Measurements from ENCODE around the gene EMILIN2.
"Not testable (repeated sequence)": the region's sequence is repeated elsewhere in the genome, so short reads cannot be mapped to it uniquely, and the experiment has no call there.

The EMILIN2 gene

GRCh38 chr18:2857491-2858131, 10.8 kb downstream of the EMILIN2 start:
- no peak overlapping the region for H3K4me3 ChIP-seq (ENCODE audit: low read length)
- no peaks in the 10 kb centered on the region for H3K4me1 ChIP-seq (ENCODE audit: control insufficient read depth, low read depth, low read length)
- no peaks in the 10 kb centered on the region for H3K9me3 ChIP-seq (ENCODE audit: control insufficient read depth, low read depth, low read length)
- no peak overlapping the region for H3K9ac ChIP-seq (ENCODE audit: low read length)
- no peaks in the 10 kb centered on the region for H3K36me3 ChIP-seq (ENCODE audit: control insufficient read depth, low read depth, low read length)
- H3K27ac ChIP-seq (ENCODE audit: low read length), result no peak overlapping the region
- H3K27me3 ChIP-seq (ENCODE audit: control insufficient read depth, insufficient read depth, low read length), result no peaks in the 10 kb centered on the region

DNA sequence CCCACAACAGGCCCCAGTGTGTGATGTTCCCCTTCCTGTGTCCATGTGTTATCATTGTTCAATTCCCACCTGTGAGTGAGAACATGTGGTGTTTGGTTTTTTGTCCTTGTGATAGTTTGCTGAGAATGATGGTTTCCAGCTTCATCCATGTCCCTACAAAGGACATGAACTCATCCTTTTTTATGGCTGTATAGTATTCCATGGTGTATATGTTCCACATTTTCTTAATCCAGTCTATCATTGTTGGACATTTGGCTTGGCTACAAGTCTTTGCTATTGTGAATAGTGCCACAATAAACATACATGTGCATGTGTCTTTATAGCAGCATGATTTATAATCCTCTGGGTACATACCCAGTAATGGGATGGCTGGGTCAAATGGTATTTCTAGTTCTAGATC, 13.6 kb downstream of the EMILIN2 start:
- not testable (repeated sequence) for H3K4me3 ChIP-seq (ENCODE audit: low read length); H3K36me3 ChIP-seq (ENCODE audit: control insufficient read depth, low read depth, low read length); H3K27me3 ChIP-seq (ENCODE audit: control insufficient read depth, insufficient read depth, low read length); H3K27ac ChIP-seq (ENCODE audit: low read length); H3K9me3 ChIP-seq (ENCODE audit: control insufficient read depth, low read depth, low read length); H3K9ac ChIP-seq (ENCODE audit: low read length); H3K4me1 ChIP-seq (ENCODE audit: control insufficient read depth, low read depth, low read length)

DNA sequence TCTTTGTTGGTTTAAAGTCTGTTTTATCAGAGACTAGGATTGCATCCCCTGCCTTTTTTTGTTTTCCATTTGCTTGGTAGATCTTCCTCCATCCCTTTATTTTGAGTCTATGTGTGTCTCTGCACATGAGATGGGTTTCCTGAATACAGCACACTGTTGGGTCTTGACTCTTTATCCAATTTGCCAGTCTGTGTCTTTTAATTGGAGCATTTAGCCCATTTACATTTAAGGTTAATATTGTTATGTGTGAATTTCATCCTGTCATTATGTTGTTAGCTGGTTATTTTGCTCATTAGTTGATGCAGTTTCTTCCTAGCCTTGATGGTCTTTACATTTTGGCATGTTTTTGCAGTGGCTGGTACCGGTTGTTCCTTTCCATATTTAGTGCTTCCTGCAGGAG, 17.2 kb downstream of the EMILIN2 start:
- H3K4me3 ChIP-seq (ENCODE audit: low read length); H3K36me3 ChIP-seq (ENCODE audit: control insufficient read depth, low read depth, low read length); H3K4me1 ChIP-seq (ENCODE audit: control insufficient read depth, low read depth, low read length); H3K27me3 ChIP-seq (ENCODE audit: control insufficient read depth, insufficient read depth, low read length); H3K9ac ChIP-seq (ENCODE audit: low read length); H3K9me3 ChIP-seq (ENCODE audit: control insufficient read depth, low read depth, low read length); H3K27ac ChIP-seq (ENCODE audit: low read length): not testable (repeated sequence)

DNA sequence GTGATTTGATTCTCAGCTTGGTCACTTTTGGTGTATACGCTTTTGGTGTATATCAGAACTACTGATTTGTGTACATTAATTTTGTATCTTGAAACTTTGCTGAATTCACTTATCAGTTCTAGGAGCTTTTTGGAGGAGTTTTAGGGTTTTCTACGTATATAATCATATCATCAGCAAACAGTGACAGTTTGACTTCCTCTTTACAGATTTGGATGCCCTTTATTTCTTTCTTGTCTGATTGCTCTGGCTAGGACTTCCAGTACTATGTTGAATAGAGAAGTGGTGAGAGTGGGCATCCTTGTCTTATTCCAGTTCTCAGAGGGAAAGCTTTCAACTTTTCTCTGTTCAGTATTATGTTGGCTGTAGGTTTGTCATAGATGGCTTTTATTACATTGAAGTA, 19.7 kb downstream of the EMILIN2 start:
- H3K27ac ChIP-seq (ENCODE audit: low read length); H3K9ac ChIP-seq (ENCODE audit: low read length); H3K4me1 ChIP-seq (ENCODE audit: control insufficient read depth, low read depth, low read length); H3K9me3 ChIP-seq (ENCODE audit: control insufficient read depth, low read depth, low read length); H3K36me3 ChIP-seq (ENCODE audit: control insufficient read depth, low read depth, low read length); H3K4me3 ChIP-seq (ENCODE audit: low read length); H3K27me3 ChIP-seq (ENCODE audit: control insufficient read depth, insufficient read depth, low read length): not testable (repeated sequence)

GRCh38 chr18:2869207-2869606, 22.4 kb downstream of the EMILIN2 start:
- Histone ChIP-seq H3K27ac (ENCODE audit: low read length) (no peak overlapping the region), H3K36me3 (ENCODE audit: control insufficient read depth, low read depth, low read length) (no peaks in the 10 kb centered on the region), H3K4me1 (ENCODE audit: control insufficient read depth, low read depth, low read length) (no peaks in the 10 kb centered on the region), H3K4me3 (ENCODE audit: low read length) (no peak overlapping the region), H3K27me3 (ENCODE audit: control insufficient read depth, insufficient read depth, low read length) (no peaks in the 10 kb centered on the region), H3K9ac (ENCODE audit: low read length) (no peak overlapping the region), H3K9me3 (ENCODE audit: control insufficient read depth, low read depth, low read length) (no peaks in the 10 kb centered on the region)

DNA sequence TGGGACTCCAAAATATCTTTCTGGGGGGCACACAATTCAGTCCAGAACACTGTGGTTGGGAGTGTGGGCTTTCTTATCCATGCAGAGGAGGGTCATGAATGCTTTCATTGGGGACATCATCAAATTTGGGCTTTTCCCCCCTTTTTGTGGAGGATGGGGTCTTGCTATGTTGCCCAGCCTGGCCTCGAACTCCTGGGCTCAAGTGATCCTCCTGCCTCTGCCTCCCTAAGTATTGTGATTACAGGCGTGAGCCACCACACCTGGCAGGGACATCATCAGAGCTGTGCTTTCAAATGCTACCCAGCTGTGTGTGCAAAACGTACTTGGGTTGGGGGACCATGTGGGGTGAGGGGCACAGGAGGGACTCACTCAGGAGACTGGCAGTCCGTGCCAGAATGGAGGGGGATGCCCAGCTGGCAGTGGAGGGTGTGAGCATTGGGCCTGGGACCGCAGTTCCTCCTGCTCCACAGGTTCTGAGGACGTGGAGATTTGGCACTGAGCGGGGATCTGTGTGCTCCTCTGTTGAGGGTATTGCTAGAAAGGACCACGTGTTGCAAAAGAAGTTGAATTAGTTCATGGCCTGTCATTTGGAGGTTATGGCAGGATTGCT, 24.4 kb downstream of the EMILIN2 start:
- Histone ChIP-seq H3K4me3 (ENCODE audit: low read length) (no peak overlapping the region), H3K36me3 (ENCODE audit: control insufficient read depth, low read depth, low read length) (no peaks in the 10 kb centered on the region), H3K27ac (ENCODE audit: low read length) (no peak overlapping the region), H3K4me1 (ENCODE audit: control insufficient read depth, low read depth, low read length) (no peaks in the 10 kb centered on the region), H3K27me3 (ENCODE audit: control insufficient read depth, insufficient read depth, low read length) (no peaks in the 10 kb centered on the region), H3K9ac (ENCODE audit: low read length) (no peak overlapping the region), H3K9me3 (ENCODE audit: control insufficient read depth, low read depth, low read length) (no peaks in the 10 kb centered on the region)

DNA sequence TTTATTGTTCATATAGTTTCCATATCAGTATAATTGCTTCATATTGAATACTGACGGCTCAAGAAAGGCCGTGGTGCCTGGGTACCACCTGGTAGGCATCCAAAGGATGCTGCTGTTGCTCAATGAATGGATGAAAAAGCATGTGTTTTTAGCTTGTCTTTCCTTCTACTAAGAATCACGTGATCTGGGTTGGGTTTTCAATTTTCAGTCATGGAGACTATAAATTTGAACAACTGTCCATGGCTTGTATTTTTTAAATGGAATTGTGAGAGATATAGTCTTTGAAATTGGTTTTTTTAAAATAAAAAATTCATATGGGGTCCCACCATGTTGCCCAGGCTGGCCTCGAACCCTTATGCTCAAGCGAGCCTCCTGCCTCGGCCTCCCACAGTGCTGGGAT, 25.3 kb downstream of the EMILIN2 start:
- Histone ChIP-seq H3K27me3 (ENCODE audit: control insufficient read depth, insufficient read depth, low read length) (no peaks in the 10 kb centered on the region), H3K4me3 (ENCODE audit: low read length) (no peak overlapping the region), H3K36me3 (ENCODE audit: control insufficient read depth, low read depth, low read length) (no peaks in the 10 kb centered on the region), H3K4me1 (ENCODE audit: control insufficient read depth, low read depth, low read length) (no peaks in the 10 kb centered on the region), H3K9me3 (ENCODE audit: control insufficient read depth, low read depth, low read length) (no peaks in the 10 kb centered on the region), H3K27ac (ENCODE audit: low read length) (no peak overlapping the region), H3K9ac (ENCODE audit: low read length) (no peak overlapping the region)

DNA sequence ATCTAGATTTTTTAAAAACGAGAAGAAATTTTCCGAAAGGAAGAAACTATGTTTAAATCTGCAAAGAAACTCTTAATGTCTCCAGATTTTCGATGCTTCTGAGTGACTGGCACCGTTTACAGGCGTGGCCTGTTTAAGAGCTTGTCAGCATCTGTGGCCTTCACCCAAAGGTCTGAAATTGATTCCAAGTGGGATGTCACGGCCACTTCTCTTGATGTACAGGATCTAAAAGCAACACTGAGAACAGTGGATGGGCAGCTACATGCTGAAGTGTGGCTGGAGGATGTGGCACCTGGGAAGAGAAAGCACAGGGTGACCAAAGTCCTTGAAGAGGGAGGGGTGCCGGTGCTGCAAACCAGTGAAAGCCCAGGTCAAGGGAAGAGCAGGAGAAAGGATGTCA, 28.0 kb downstream of the EMILIN2 start:
- Histone ChIP-seq H3K4me3 (ENCODE audit: low read length) (no peak overlapping the region), H3K9ac (ENCODE audit: low read length) (no peak overlapping the region), H3K36me3 (ENCODE audit: control insufficient read depth, low read depth, low read length) (no peaks in the 10 kb centered on the region), H3K9me3 (ENCODE audit: control insufficient read depth, low read depth, low read length) (no peaks in the 10 kb centered on the region), H3K27me3 (ENCODE audit: control insufficient read depth, insufficient read depth, low read length) (no peaks in the 10 kb centered on the region), H3K4me1 (ENCODE audit: control insufficient read depth, low read depth, low read length) (no peaks in the 10 kb centered on the region), H3K27ac (ENCODE audit: low read length) (no peak overlapping the region)

GRCh38 chr18:2878656-2879330, 32.0 kb downstream of the EMILIN2 start:
- Histone ChIP-seq H3K4me3 (ENCODE audit: low read length) (no peak overlapping the region), H3K4me1 (ENCODE audit: control insufficient read depth, low read depth, low read length) (peaks cover 4% of the 10 kb centered on the region), H3K9me3 (ENCODE audit: control insufficient read depth, low read depth, low read length) (no peaks in the 10 kb centered on the region), H3K27ac (ENCODE audit: low read length) (no peak overlapping the region), H3K36me3 (ENCODE audit: control insufficient read depth, low read depth, low read length) (no peaks in the 10 kb centered on the region), H3K9ac (ENCODE audit: low read length) (no peak overlapping the region), H3K27me3 (ENCODE audit: control insufficient read depth, insufficient read depth, low read length) (no peaks in the 10 kb centered on the region)

GRCh38 chr18:2879889-2880288, 33.1 kb downstream of the EMILIN2 start:
- Histone ChIP-seq H3K36me3 (ENCODE audit: control insufficient read depth, low read depth, low read length) (no peaks in the 10 kb centered on the region), H3K9ac (ENCODE audit: low read length) (no peak overlapping the region), H3K4me3 (ENCODE audit: low read length) (no peak overlapping the region), H3K27ac (ENCODE audit: low read length) (no peak overlapping the region), H3K9me3 (ENCODE audit: control insufficient read depth, low read depth, low read length) (no peaks in the 10 kb centered on the region), H3K4me1 (ENCODE audit: control insufficient read depth, low read depth, low read length) (peaks cover 4% of the 10 kb centered on the region), H3K27me3 (ENCODE audit: control insufficient read depth, insufficient read depth, low read length) (no peaks in the 10 kb centered on the region)

DNA sequence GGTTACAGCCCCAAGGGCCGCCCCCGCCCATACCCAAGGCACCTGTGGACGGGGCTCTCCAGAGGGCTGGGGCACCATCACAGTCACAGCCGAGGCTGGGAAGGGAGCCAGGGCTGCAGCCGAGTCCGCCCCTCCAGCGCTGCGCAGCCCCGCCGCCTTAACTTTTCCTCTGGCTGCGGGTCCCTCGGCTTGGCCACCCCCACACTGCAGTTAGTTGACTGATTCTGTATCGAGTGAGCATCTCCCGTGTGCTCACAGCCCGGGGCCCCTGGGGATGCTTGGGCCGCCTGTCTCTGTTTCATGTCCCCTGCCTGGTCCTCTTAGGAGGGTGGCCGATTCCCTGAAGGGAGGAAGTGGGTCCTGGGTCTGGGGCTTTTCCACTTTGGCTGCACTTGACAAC, 33.7 kb downstream of the EMILIN2 start:
- Histone ChIP-seq H3K36me3 (ENCODE audit: control insufficient read depth, low read depth, low read length) (no peaks in the 10 kb centered on the region), H3K4me1 (ENCODE audit: control insufficient read depth, low read depth, low read length) (peaks cover 4% of the 10 kb centered on the region), H3K4me3 (ENCODE audit: low read length) (no peak overlapping the region), H3K27ac (ENCODE audit: low read length) (no peak overlapping the region), H3K9ac (ENCODE audit: low read length) (no peak overlapping the region), H3K9me3 (ENCODE audit: control insufficient read depth, low read depth, low read length) (no peaks in the 10 kb centered on the region), H3K27me3 (ENCODE audit: control insufficient read depth, insufficient read depth, low read length) (no peaks in the 10 kb centered on the region)
